Central memory CD8-positive, alpha-beta T cell (primary cell): ENCODE results near the gene CRACDL.

Experiments
- ATAC-seq: fragments of 150-1000 bp; cut with Tn5 transposase; replicated peaks from 2 replicates; pipeline ENCODE4 v1.10.0; 2022; ENCODE audit warnings: mild to moderate bottlenecking, moderate FRiP score, moderate number of reproducible peaks; ENCODE audit not compliant: poor library complexity, severe bottlenecking; ENCODE audit errors: extremely low read depth
- DNase-seq, 2 donors: peaks; one replicate each; pipeline ENCODE4 v3.0.0; 2021; ENCODE audit warnings: low spot score in 2 of 2
- H3K27ac Mint-ChIP-seq: one replicate; pipeline ENCODE4 v1.8.0; 2022; ENCODE audit warnings: low read depth, mild to moderate bottlenecking, moderate library complexity, mixed read lengths
- H3K27me3 Mint-ChIP-seq: one replicate; pipeline ENCODE4 v1.8.0; 2022; ENCODE audit warnings: mixed read lengths
- H3K36me3 Mint-ChIP-seq: one replicate; pipeline ENCODE4 v1.8.0; 2022; ENCODE audit warnings: mild to moderate bottlenecking, moderate library complexity, mixed read lengths; ENCODE audit not compliant: insufficient read depth
- H3K4me1 Mint-ChIP-seq: one replicate; pipeline ENCODE4 v1.8.0; 2022; ENCODE audit warnings: mixed read lengths
- H3K4me3 Mint-ChIP-seq: one replicate; pipeline ENCODE4 v1.8.0; 2022; ENCODE audit warnings: mild to moderate bottlenecking, moderate library complexity, mixed read lengths
- H3K9me3 Mint-ChIP-seq: one replicate; pipeline ENCODE4 v1.8.0; 2022; ENCODE audit warnings: mixed read lengths

CRACDL gene

DNA sequence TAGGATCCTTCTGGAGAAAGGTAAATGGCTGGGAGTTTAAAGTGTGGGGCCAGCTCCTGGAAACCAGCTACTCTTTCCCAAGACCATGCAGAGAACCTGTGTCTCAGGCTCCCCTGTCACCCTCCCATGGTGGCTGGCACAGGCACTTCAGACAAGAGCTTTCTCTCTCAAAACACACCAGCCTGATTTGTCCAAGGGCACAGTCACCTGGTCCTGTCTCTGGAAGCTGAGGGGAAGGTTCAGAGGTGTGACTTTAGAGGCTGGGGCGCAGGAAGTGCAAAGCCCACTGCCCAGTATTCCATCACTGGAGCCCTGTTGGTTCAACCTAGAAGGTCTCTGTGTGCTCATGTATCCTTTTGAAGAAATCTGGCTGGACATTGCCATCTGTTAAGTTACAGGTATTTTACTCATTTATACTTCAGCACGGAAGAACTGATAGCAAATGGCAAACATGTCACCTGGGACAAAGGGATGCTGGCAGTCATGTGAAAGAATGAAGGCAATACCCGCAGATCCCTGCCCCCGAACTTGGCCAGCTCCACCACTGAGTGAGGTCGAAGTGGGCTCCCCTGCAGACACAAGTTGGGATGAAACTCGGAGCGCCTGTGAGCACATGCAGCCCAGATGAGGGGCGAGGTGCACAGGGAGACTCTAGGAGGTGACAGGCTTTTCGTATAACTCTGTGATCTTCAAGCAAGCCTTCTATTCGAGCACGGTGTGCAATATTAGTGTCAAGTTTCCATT, 108.2 kb downstream of the CRACDL start:
- no peak for ATAC-seq
- no peak for DNase-seq
- Mint-ChIP-seq H3K27me3 (no peaks in the 10 kb centered on the region), H3K4me1 (peaks cover 58% of the 10 kb centered on the region), H3K9me3 (no peaks in the 10 kb centered on the region), H3K36me3 (peaks cover 2% of the 10 kb centered on the region), H3K27ac (peak overlapping the region; percentile 78), H3K4me3 (no peak overlapping the region)

DNA sequence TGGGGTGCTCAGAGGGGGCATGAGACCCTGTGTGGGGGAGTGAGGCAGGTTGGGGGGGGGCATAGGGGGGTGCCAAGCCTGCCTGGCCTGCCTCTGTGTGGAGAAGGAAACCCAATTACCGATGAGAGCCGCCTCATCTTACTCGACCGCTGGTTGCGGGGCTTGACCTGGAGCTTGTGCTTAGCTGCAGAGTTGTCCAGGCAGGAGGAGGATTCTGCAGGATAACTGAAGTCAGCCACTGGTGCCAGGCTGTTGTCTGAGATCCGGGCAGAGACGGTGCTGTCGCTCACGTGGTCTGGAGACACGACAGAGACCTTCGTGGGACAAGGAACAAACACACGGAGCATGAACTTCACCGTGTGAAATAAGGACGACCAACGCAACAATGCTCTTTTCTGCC, 109.2 kb downstream of the CRACDL start:
- H3K27me3 Mint-ChIP-seq: no peaks in the 10 kb centered on the region
- DNase-seq (no peak), ATAC-seq (no peak)
- H3K27ac Mint-ChIP-seq: peak overlapping the region; percentile 81
- H3K4me1 Mint-ChIP-seq: peaks cover 49% of the 10 kb centered on the region
- H3K4me3 Mint-ChIP-seq: no peak overlapping the region
- H3K36me3 Mint-ChIP-seq: peaks cover 2% of the 10 kb centered on the region
- H3K9me3 Mint-ChIP-seq: no peaks in the 10 kb centered on the region

DNA sequence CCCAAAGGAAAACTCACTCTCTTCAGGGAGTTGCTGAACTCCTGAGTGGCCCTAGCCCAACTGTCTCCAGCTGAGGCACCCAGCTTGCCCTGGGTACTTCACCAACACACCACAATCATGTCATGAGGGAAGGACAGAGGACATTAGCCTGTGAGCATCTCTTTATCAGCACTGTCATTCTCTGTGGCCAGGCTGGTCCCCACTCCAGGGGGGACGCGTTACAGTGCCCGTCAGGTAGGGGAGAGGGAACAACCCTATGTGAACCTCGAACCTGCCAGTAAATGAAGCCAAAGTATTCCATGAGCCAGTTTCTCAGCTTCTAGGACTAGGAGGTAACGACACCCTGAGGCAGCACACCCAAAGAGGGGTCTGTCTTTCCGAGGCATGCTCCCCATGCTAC, 110.2 kb downstream of the CRACDL start:
- peaks cover 4% of the 10 kb centered on the region for H3K36me3 Mint-ChIP-seq
- H3K27me3 Mint-ChIP-seq: no peaks in the 10 kb centered on the region
- H3K4me1 Mint-ChIP-seq: peaks cover 45% of the 10 kb centered on the region
- DNase-seq (no peak), ATAC-seq (no peak)
- no peak overlapping the region for H3K4me3 Mint-ChIP-seq
- H3K27ac Mint-ChIP-seq: no peak overlapping the region
- no peaks in the 10 kb centered on the region for H3K9me3 Mint-ChIP-seq

- no peak for ATAC-seq
- H3K4me3 Mint-ChIP-seq: no peak overlapping the region
- DNase-seq: peak in 1 of 2 donors; percentile 6
- peaks cover 4% of the 10 kb centered on the region for H3K36me3 Mint-ChIP-seq
- H3K27me3 Mint-ChIP-seq: no peaks in the 10 kb centered on the region
- peaks cover 45% of the 10 kb centered on the region for H3K4me1 Mint-ChIP-seq
- no peak overlapping the region for H3K27ac Mint-ChIP-seq
- H3K9me3 Mint-ChIP-seq: no peaks in the 10 kb centered on the region
Observed at GRCh38 chr2:98825404-98825803, 110.6 kb downstream of the CRACDL start.

GRCh38 chr2:98825020-98825350, 111.0 kb downstream of the CRACDL start:
- H3K4me1 Mint-ChIP-seq: peaks cover 43% of the 10 kb centered on the region
- DNase-seq (no peak), ATAC-seq (no peak)
- H3K27me3 Mint-ChIP-seq: no peaks in the 10 kb centered on the region
- H3K9me3 Mint-ChIP-seq: no peaks in the 10 kb centered on the region
- H3K4me3 Mint-ChIP-seq: no peak overlapping the region
- peaks cover 4% of the 10 kb centered on the region for H3K36me3 Mint-ChIP-seq
- H3K27ac Mint-ChIP-seq: no peak overlapping the region

GRCh38 chr2:98824256-98825019, 111.6 kb downstream of the CRACDL start:
- Mint-ChIP-seq H3K27me3 (no peaks in the 10 kb centered on the region), H3K4me3 (peak overlapping the region; percentile 75), H3K36me3 (peaks cover 4% of the 10 kb centered on the region), H3K27ac (peak overlapping the region; percentile 65), H3K4me1 (peaks cover 38% of the 10 kb centered on the region), H3K9me3 (no peaks in the 10 kb centered on the region)
- DNase-seq (no peak), ATAC-seq (no peak)

GRCh38 chr2:98823196-98824170, 112.5 kb downstream of the CRACDL start:
- no peak for ATAC-seq
- H3K27me3 Mint-ChIP-seq: no peaks in the 10 kb centered on the region
- H3K27ac Mint-ChIP-seq: peak overlapping the region; percentile 65
- DNase-seq: peak in 1 of 2 donors; percentile 9
- H3K36me3 Mint-ChIP-seq: peaks cover 4% of the 10 kb centered on the region
- peak overlapping the region; percentile 75 for H3K4me3 Mint-ChIP-seq
- no peaks in the 10 kb centered on the region for H3K9me3 Mint-ChIP-seq
- peaks cover 28% of the 10 kb centered on the region for H3K4me1 Mint-ChIP-seq

GRCh38 chr2:98822301-98823164, 113.5 kb downstream of the CRACDL start:
- Mint-ChIP-seq H3K36me3 (peaks cover 4% of the 10 kb centered on the region), H3K27ac (peak overlapping the region; percentile 65), H3K27me3 (no peaks in the 10 kb centered on the region), H3K9me3 (no peaks in the 10 kb centered on the region), H3K4me1 (peaks cover 25% of the 10 kb centered on the region), H3K4me3 (peak overlapping the region; percentile 52)
- peak; percentile 51 to 53 for DNase-seq
- ATAC-seq: peak; percentile 88

- Mint-ChIP-seq H3K27me3 (no peaks in the 10 kb centered on the region), H3K36me3 (peaks cover 4% of the 10 kb centered on the region), H3K9me3 (no peaks in the 10 kb centered on the region), H3K27ac (no peak overlapping the region), H3K4me1 (peaks cover 26% of the 10 kb centered on the region), H3K4me3 (peak overlapping the region; percentile 20)
- ATAC-seq: no peak
- DNase-seq: peak in 1 of 2 donors; percentile 13
Observed at GRCh38 chr2:98821629-98822135, 114.3 kb downstream of the CRACDL start.

DNA sequence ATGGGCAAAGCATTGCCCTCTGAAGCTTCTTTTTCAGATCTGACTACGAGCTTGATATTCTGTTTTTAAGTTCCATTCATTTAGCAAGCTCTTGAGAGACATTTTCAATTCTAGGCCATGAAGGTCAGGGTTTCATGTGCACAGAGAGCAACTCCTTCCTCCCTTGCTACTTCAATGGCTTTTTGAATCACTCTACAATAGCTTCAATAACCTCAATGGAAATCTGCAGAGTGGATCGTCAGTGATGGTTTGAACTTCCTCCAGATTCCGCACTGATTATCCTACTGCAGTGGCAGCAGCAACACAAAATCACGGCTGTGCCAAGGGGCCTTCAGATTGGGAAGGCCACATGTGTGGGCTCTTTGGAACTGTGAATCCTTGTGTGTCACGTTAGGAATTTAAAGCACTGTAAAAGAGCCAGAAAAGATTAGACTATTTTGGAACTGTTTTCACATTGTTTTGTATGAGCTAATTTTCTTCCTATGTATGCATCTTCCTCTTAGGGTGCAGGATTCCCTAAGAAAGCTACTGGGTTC, 116.7 kb downstream of the CRACDL start:
- Mint-ChIP-seq H3K36me3 (peaks cover 4% of the 10 kb centered on the region), H3K4me3 (no peak overlapping the region), H3K9me3 (no peaks in the 10 kb centered on the region), H3K4me1 (peaks cover 24% of the 10 kb centered on the region), H3K27ac (no peak overlapping the region), H3K27me3 (no peaks in the 10 kb centered on the region)
- no peak for DNase-seq
- ATAC-seq: no peak

DNA sequence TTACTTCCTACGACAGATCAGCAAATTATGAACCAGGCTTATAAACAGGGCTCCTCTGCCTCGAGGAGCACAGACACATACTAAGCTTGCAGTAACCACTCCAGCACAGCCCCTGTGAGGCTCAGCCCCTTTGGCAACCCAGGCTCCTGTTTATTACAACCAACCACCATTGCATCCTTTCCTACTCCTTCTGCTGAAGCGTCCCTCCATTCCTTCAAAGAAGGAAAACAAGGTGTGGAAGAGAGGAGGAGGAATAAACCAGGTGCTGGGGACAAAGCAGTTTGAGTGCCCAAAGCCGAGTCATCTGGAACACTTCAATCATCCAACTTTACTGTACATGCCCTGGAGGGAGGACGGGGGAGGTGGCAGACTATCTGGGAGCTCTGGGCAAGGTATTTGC, 117.9 kb downstream of the CRACDL start:
- H3K27me3 Mint-ChIP-seq: no peaks in the 10 kb centered on the region
- peaks cover 13% of the 10 kb centered on the region for H3K4me1 Mint-ChIP-seq
- no peak for ATAC-seq

More for the DNA sequence above, 117.9 kb downstream of the CRACDL start:
- Mint-ChIP-seq H3K4me3 (no peak overlapping the region), H3K9me3 (no peaks in the 10 kb centered on the region), H3K36me3 (peaks cover 2% of the 10 kb centered on the region), H3K27ac (no peak overlapping the region)
- no peak for DNase-seq
